Activated CD4-positive, alpha-beta T cell treated with anti-CD3 and anti-CD28 coated beads for 24 hours (primary cell): Measurements from ENCODE around the gene TNIP1.
A peak's percentile ranks its signal among the peaks of the same experiment; 100 is the strongest.

Experiments used
- DNase-seq, 2 donors: peaks; one replicate each; pipeline ENCODE4 v3.0.0-alpha.2; 2020; ENCODE audit warnings: low read depth in 2 of 2

The TNIP1 gene

GRCh38 chr5:151083081-151083676 is 2.3 kb upstream of the TNIP1 start:
- DNase-seq: peak; percentile 49

DNA sequence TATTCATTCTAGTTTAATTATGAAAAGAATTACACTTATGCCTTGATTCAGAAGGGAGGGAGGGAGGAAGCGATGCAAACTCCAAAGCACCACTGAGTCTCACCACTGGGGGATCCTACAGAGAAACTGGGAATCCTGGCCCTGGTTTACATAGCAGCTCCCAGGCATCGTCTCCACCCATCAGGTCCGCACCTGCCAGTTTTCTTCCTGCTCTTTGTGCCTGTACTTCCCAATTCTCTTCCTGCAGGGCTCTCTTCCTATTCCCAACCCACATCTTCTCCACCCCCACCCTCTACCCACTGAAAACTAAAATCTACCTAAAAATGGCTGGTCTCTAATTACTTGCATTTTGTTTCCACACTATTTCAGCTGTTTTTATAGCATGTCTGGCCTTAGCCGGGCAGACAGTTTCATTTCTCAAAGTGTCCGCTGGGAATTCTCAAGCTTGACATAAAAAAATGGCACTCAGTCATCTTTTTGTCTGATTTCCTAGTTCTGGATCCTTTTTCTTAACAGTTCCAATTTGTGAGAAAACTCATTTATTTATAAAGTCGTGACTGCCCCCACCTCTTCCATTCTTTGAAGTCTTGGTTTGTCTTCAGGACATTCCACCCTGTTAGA is 1.6 kb upstream of the TNIP1 start:
- no peak for DNase-seq

DNA sequence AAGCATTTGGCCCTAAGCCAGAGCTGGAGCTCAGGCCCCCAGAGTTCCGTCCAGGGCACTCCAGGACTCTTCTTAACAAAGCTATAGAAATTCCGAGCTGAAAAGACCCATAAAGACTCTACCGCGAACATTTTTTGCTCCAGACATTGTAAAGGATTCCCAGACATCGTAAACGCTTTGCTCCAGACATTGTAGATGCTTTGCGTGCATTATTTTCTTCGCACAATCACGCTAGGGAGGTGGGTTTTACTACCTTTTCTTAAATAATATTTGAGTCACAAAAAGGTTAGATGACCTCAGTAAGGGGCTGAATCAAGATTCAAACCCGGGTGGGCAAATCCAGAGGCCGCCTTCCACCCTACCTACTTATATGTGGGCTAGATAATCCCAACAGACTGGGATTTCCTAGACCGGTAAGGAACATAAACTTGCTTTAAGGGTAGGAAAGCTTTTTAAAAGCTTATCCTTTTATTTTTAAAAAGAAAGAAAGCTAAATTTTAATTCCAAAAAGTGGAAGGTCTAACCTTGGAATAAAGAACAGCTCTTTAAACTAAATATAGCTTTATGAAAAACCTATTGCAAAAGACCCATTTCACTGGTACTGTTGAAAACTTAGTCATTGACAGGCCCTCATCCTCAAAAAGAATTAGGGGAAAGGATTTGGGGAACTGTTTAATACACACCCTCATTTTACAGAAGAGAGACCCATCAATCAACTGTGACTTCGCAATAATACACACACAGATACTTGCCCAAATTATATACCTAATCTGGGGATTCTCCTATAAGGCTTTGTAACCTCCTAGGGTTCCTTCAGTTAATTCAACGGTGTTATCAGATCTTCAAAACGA is 822 bp upstream of the TNIP1 start:
- DNase-seq: no peak

GRCh38 chr5:151079838-151080612 is 809 bp downstream of the TNIP1 start:
- peak in 1 of 2 donors; percentile 39 for DNase-seq

DNA sequence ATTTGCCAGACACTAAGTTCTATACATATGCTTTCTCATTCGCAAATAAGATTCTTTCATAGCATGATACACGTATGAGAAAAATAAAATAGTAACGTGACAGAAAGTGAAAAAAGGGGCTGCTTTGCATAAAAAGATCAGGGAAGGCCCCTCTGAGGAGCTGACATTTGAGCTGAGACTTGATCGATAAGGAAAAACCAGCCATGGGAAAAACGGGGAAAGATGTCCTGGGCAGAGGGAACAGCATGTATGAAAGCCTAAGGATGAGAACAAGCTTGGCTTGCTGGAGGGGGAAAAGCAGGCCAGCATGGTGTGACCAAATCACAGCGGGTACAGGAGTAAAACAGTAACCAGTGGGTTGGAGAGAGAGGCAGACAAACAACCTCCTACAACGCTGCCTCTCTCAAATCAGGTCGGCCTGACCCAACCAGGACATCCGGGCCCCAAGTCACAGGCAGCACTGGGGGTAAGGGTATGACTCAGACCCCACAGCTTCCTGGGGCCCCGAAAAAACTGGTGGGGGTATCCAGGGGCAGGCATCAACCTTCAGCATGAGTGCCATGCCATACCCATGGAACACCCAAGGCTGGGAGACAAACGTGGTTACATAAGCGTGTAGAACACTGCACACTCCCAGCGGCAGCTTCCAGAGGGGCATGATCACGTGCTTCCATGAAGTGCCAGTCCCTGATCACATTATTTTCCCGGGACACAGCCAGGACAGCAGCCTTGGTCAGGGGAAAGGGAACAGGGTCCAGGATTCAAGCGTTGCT is 2.2 kb downstream of the TNIP1 start:
- DNase-seq: peak; percentile 56 to 60

DNA sequence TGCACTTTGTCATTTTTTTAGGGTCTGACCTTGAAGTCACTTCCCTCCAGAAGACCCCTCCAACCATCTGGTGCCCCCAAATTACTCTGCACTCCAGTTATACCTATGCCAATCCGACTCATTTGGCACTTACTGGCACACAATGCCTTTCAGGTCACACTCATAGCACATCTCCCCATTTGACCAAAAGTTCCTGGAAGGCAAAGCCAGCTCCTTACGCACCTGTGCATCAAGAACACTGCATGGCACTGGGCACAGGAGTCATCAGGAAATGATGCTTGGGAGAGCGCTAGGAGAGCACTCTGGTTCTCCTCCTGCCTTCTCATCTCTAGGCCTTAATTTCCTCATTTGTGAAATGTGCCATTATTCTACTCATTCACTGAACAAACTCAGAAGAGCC is 2.9 kb downstream of the TNIP1 start:
- no peak for DNase-seq

DNA sequence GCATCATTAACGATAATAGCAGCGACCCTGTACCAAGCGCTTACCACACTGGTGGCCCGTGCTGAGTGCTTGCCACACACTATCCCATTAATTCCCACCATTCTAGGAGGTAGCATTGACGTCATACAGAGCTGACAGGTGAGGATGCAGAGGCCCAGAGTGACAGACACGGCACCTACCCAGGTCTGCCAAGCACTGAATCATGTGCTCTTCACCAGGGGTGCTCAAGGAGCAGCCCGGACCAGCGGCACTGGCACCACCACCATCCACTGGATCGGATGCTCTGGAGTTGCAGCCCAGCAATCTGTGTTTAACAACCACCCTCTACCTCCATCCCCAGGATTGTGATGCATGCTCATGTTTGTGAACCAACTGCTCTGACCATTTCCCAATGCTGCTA is 3.4 kb downstream of the TNIP1 start:
- no peak for DNase-seq

- no peak for DNase-seq
Measured at GRCh38 chr5:151076616-151077015, 4.2 kb downstream of the TNIP1 start.

GRCh38 chr5:151075698-151076331 is 5.0 kb downstream of the TNIP1 start:
- DNase-seq: no peak

GRCh38 chr5:151074557-151074956 is 6.3 kb downstream of the TNIP1 start:
- no peak for DNase-seq

GRCh38 chr5:151073280-151073679 is 7.6 kb downstream of the TNIP1 start:
- no peak for DNase-seq

DNA sequence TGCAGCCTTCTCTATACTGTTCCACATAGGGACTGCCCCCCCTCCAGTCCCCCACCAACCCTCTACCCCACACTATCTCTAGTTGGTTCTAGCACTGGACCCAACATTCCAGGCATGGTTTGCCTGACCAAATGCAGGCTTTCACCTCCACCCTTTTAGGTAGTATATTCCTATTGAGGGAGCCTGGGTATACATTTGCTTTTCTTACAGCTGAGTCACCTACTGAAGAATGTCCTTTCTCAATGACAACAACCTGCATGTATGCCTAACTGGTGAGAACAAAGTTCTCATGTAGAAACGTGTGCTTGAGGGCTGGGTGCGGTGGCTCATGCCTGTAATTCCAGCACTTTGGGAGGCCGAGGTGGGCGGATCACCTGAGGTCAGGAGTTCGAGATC is 8.2 kb downstream of the TNIP1 start:
- DNase-seq: no peak

DNA sequence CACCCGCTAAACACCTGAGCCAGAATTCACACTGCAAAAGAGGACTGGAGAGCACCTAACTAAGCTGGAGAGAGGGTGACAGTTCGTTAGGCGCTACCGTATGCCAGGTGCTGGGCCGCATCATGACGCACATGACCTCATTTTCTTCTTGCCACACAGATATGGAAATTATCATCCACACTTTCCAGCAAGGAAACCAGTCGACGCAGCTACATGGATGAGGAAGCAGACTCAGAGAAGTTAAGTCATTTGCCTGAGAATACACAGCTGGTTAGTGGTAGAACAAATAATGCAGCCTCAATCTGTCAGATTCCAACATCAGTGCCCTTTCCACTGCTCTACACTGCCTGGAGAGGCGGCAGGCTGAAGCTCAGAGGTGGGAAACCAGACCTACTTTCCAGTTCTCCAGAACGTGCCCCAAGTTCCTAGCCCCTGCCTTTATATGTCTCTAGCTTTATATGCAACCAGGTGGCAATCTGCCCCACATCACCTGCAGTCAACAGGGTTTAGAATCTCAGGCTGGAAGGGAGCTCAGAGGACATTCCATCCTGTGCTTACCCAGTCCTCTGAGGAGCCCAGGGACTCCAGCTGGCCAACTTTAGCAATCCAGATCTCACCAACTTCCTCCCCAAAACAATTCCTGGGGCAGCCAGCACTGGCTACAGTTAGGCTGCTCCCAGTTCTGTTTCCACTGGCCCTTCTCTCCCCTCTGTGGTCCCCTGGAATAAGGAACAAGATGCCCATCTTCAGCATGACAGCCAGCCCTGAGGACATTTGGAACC is 8.8 kb downstream of the TNIP1 start:
- DNase-seq: no peak

- DNase-seq: no peak
Measured at GRCh38 chr5:151071021-151071420, 9.8 kb downstream of the TNIP1 start.

DNA sequence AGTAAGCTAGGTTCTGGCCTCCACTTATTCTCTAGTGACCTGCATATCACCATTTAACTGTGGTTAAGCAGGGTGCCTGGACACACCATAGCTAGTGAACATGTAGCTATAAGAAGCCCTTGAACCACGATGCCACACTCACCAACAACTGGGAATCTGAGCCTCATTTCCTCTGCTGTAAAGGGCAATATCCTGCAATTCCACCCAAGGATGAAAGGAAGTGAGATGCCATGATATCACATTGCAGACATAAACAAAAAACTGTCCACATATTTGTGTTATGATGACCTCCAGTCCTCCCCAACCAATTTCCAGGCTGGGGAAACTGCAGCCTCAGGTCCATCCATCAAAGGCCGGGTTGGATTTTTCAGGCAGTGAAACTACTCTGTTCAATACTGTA is 10.4 kb downstream of the TNIP1 start:
- no peak for DNase-seq

DNA sequence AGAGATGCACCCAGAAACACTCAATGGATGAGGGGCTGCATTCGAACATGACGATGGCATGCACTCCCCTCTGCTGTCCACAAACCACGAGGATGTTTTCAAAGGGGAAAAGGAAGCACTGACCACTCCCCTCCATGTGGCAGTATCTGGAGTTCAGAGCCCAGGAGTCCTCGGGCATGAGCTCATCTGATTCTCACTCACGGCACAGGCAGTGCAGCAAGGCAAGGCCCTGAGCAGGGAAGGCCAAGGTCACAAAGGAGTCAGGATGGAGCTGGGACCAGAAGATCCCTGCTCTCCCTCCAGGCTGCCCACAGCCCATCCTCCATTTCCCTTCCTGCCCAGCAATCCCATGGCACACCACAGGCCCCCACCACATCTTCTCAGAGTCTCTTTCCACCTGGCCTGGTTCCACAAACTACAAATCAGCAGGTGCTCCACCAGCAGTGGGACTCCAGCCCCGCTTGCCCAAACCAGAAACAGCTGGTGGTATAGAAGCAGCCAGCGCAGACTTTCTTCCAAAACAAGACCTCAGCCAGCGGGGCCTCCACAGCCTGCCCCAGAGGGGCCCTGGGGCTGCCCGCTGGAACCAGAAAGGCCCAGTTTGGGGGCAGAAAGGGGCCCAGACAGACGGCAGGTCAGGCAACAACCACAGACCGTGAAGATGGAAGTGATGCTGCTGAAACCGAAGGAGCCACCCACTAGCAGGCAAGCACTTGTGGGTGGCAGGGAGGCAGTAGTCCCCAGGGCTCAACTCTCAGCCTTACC is 12.2 kb downstream of the TNIP1 start:
- peak in 1 of 2 donors; percentile 45 for DNase-seq

DNA sequence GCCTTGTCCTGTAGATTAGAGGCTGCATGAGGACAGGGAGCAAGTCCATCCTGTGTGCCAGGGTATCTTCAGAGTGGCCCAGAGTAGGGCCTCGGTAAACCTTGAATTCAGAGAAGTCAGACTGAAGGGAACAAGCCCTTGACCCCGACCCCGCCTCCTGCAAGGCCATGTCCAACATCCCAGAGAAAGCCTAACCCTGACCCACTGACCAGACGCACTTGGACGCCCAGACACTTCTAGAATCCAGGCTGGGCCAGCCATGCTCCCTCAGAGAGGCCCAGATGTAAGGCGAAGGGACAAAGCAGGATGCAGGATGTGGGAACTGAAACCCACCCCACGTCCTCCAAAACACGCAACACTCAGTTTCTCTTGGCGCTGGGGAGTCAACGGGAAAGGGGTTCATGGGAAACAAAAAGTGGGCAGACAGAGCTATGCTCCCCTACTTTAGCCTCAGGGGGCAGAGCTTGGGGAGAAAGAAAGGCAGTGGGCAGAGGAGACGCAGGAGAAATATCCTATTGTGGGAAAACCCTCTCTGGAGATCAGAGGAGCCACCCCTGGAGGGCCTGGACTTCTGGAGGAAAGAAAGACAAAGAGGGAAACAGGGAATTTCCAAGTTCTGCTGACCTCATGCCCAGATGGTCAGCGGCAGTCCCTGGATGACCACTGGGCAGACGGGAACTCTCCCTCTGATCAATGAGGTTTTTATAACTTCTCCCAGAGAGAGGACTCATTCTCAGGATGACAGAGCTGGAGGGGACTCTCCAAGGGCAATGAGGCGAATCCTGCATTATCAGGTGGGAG is 13.0 kb downstream of the TNIP1 start:
- no peak for DNase-seq

- DNase-seq: no peak
Measured at GRCh38 chr5:151066920-151067319, 13.9 kb downstream of the TNIP1 start.

DNA sequence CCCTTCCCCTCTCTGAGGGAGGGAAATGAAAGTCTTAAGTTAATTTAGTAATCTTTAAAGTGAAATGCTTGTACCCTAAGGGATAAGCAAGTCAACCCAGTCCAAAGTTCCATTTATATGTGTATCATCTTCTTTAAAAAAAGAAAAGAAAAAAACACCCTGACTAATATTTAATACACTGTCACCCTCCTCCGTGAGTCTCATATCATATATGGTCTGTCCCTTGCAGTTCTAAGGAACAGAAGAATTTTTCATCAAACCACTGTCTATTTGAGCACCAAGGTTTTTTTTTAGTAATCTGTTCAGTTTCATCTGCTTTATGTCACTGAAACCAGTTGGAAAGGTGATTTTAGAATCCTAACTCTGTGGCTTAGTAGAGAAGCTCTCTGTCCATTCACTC is 15.2 kb downstream of the TNIP1 start:
- no peak for DNase-seq
